Measurements from ENCODE around the gene CPSF4L. TPM values are rescaled to one million over a fixed set of nuclear protein-coding genes. Genes with fewer than 3 reads are reported as not detected.

The CPSF4L gene
- total and polyA plus RNA-seq, 2 of the 13 experiments (the other 11 are each of a cell fraction or from before 2014, with no cell fraction given), result 0.73 to 1.6 TPM

GRCh38 chr17:73268582-73269328, 7.1 kb upstream of the CPSF4L start (continued):
- TF ChIP-seq TRIM22 (IDR thresholded peaks at IDR 0.05) (no peak), TP53 (CRISPR knock-in tag; conservative IDR thresholded peaks at IDR 0.05) (no peak), RBAK (CRISPR knock-in tag; IDR thresholded peaks at IDR 0.05) (no peak), JUND (CRISPR knock-in tag; IDR thresholded peaks at IDR 0.05) (no peak), ZNF780A (CRISPR knock-in tag; IDR thresholded peaks at IDR 0.05) (no peak), ZEB1 (IDR thresholded peaks at IDR 0.05; ENCODE audit: insufficient replicate concordance, low read depth) (no peak), NR2F1 (CRISPR knock-in tag; IDR thresholded peaks at IDR 0.05) (no peak), CBX2 (IDR thresholded peaks at IDR 0.05; ENCODE audit: low read depth, low read length) (no peak), CBX2 (CRISPR knock-in tag; IDR thresholded peaks at IDR 0.05; ENCODE audit: low read depth) (no peak), ASH2L (IDR thresholded peaks at IDR 0.05; ENCODE audit: insufficient read length, low read depth, low read length) (peak; percentile 33), NFRKB (IDR thresholded peaks at IDR 0.05) (no peak), ZNF335 (CRISPR knock-in tag; IDR thresholded peaks at IDR 0.05) (no peak), GTF3A (CRISPR knock-in tag; conservative IDR thresholded peaks at IDR 0.05) (no peak), ZNF850 (CRISPR knock-in tag; conservative IDR thresholded peaks at IDR 0.05) (no peak), PBX3 (CRISPR knock-in tag; IDR thresholded peaks at IDR 0.05; ENCODE audit: borderline replicate concordance) (no peak), ZNF460 (CRISPR knock-in tag; IDR thresholded peaks at IDR 0.05; ENCODE audit: borderline replicate concordance) (no peak), ZBTB25 (CRISPR knock-in tag; IDR thresholded peaks at IDR 0.05) (no peak), ZNF576 (CRISPR knock-in tag; IDR thresholded peaks at IDR 0.05) (no peak), ZNF775 (CRISPR knock-in tag; IDR thresholded peaks at IDR 0.05; ENCODE audit: borderline replicate concordance) (no peak), ZNF292 (CRISPR knock-in tag; IDR thresholded peaks at IDR 0.05; ENCODE audit: borderline replicate concordance, low read depth) (peak; percentile 70), GFI1 (CRISPR knock-in tag; IDR thresholded peaks at IDR 0.05; ENCODE audit: borderline replicate concordance) (no peak), FOXP4 (CRISPR knock-in tag; IDR thresholded peaks at IDR 0.05) (no peak)

All from HepG2 (cell line).